HCT116 (cell line): ENCODE measurements around the gene PGM2L1. TPM values are rescaled to one million over a fixed set of nuclear protein-coding genes. Genes with fewer than 3 reads are reported as not detected.
A peak's percentile ranks its signal among the peaks of the same experiment; 100 is the strongest.

ENCODE experiments used
- ATAC-seq: fragments of 200-7000 bp; cut with Tn5 transposase; 2 replicates; pipeline ENCODE4 v1.9.1; 2020; ENCODE audit warnings: mild to moderate bottlenecking, moderate library complexity
- BruUV-seq: library from RNA; stranded (reverse); fragments of 400-500 nt; replicated peaks from 2 replicates; lab custom pipeline; 2021; lab: Mats Ljungman, UMichigan
- CTCF ChIA-PET: fragments of 300-600 bp; sonication (Branson Sonifier 250); formaldehyde crosslinking; loops from one replicate; lab custom pipeline; 2021; ENCODE audit warnings: antibody characterized with exemption; lab: Charles Lee
- POLR2A ChIA-PET: fragments of 300-600, 350-600 bp; sonication (Branson Sonifier 250); formaldehyde crosslinking; loops from one replicate; lab custom pipeline; 2021; ENCODE audit warnings: antibody characterized with exemption; lab: Charles Lee
- RAD21 ChIA-PET, 2 experiments: fragments of 300-600 bp; sonication (Branson Sonifier 250); formaldehyde crosslinking; loops; one replicate each; lab custom pipeline; 2023; ENCODE audit warnings: low total read pairs in 2 of 2; ENCODE audit not compliant: uncharacterized antibody in 2 of 2, unreplicated experiment in 2 of 2, low non-redundant PET in 1 of 2; lab: Charles Lee
- DNase-seq: peaks from one replicate; pipeline ENCODE4 v3.0.0-alpha.2; 2010; ENCODE audit warnings: low read depth, low spot score
- H2AFZ ChIP-seq: fragments of 200-600 bp; shearing (Covaris generic), sonication (generic); 2 replicates; pipeline ENCODE4 v1.6.1; 2017; ENCODE audit warnings: low read depth, mixed run types, mixed read lengths, antibody characterized with exemption, low read length; ENCODE audit not compliant: poor library complexity, severe bottlenecking
- H3K27ac ChIP-seq: 2 replicates; pipeline ENCODE4 v1.5.1; 2012; ENCODE audit warnings: low read depth, low read length
- H3K27me3 ChIP-seq: fragments of 200-600 bp; sonication (generic); 2 replicates; pipeline ENCODE4 v1.6.1; 2016; ENCODE audit warnings: mixed run types, low read length, mixed read lengths; ENCODE audit not compliant: insufficient read depth
- H3K36me3 ChIP-seq, 2 experiments: fragments of 200-500 bp in 1 of 2; fragments of 200-600 bp in 1 of 2; sonication (Bioruptor generic) in 1 of 2; sonication (generic) in 1 of 2; 2 replicates each; pipeline versions ENCODE4 v1.5.1 to v1.6.1; 2014 to 2016; ENCODE audit warnings: low read length in 2 of 2, inconsistent platforms in 1 of 2, mixed read lengths in 1 of 2, mixed run types in 1 of 2; ENCODE audit not compliant: insufficient read depth in 2 of 2, control insufficient read depth in 1 of 2
- H3K4me1 ChIP-seq, 2 experiments: fragments of 200-600 bp in 1 of 2; sonication (generic) in 1 of 2; 2 replicates each; pipeline versions ENCODE4 v1.5.1 to v1.6.1; 2012 to 2017; ENCODE audit warnings: low read length in 2 of 2, inconsistent platforms in 1 of 2, mild to moderate bottlenecking in 1 of 2, mixed read lengths in 1 of 2, mixed run types in 1 of 2, moderate library complexity in 1 of 2; ENCODE audit not compliant: insufficient read depth in 2 of 2, control insufficient read depth in 1 of 2
- H3K4me2 ChIP-seq: fragments of 200-600 bp; sonication (generic); 2 replicates; pipeline ENCODE4 v1.6.1; 2017; ENCODE audit warnings: mixed run types, low read length, mixed read lengths
- H3K4me3 ChIP-seq, 2 experiments: fragments of 200-600 bp in 1 of 2; sonication (generic) in 1 of 2; replicated peaks in 1 of 2; 2 replicates each; pipeline ENCODE4 v1.5.1; 2011 to 2016; ENCODE audit warnings: low read length in 2 of 2, control low read depth in 1 of 2, low read depth in 1 of 2, mild to moderate bottlenecking in 1 of 2, mixed read lengths in 1 of 2, mixed run types in 1 of 2
- H3K79me2 ChIP-seq: fragments of 200-600 bp; sonication (generic); 2 replicates; pipeline ENCODE4 v1.6.1; 2017; ENCODE audit warnings: mild to moderate bottlenecking, mixed run types, low read length, moderate library complexity, mixed read lengths; ENCODE audit not compliant: insufficient read depth
- H3K9ac ChIP-seq: fragments of 200-600 bp; sonication (generic); 2 replicates; pipeline ENCODE4 v1.6.1; 2016; ENCODE audit warnings: low read length, mixed read lengths
- H3K9me2 ChIP-seq: fragments of 200-600 bp; sonication (generic), shearing (Covaris generic); 2 replicates; pipeline ENCODE4 v1.6.1; 2017; ENCODE audit warnings: mixed run types, mild to moderate bottlenecking, moderate library complexity; ENCODE audit not compliant: insufficient read depth
- H3K9me3 ChIP-seq, 2 experiments: fragments of 200-500 bp in 1 of 2; fragments of 200-600 bp in 1 of 2; sonication (Bioruptor generic) in 1 of 2; sonication (generic) in 1 of 2; 2 replicates each; pipeline ENCODE4 v1.6.1; 2014 to 2017; ENCODE audit warnings: low read length in 2 of 2, mixed read lengths in 2 of 2, inconsistent platforms in 1 of 2, low read depth in 1 of 2, mild to moderate bottlenecking in 1 of 2, mixed run types in 1 of 2, moderate library complexity in 1 of 2; ENCODE audit not compliant: control insufficient read depth in 1 of 2, insufficient read depth in 1 of 2
- H4K20me1 ChIP-seq: fragments of 200-600 bp; sonication (generic), shearing (Covaris generic); 2 replicates; pipeline ENCODE4 v1.6.1; 2017; ENCODE audit warnings: mixed run types, mild to moderate bottlenecking, moderate library complexity; ENCODE audit not compliant: insufficient read depth
- CBX3 ChIP-seq: IDR thresholded peaks from 2 replicates; pipeline ENCODE4 v1.6.1; 2012; ENCODE audit warnings: low read depth
- FOSL1 ChIP-seq: IDR thresholded peaks from 2 replicates; pipeline ENCODE4 v1.6.1; 2012; ENCODE audit warnings: low read depth
- POLR2AphosphoS5 ChIP-seq: IDR thresholded peaks from 2 replicates; pipeline ENCODE4 v1.6.1; 2011; ENCODE audit warnings: mild to moderate bottlenecking, low read depth, low read length, moderate library complexity
- RAD21 ChIP-seq: IDR thresholded peaks from 2 replicates; pipeline ENCODE4 v1.6.1; 2012; ENCODE audit warnings: low read depth, mild to moderate bottlenecking
- TCF7L2 ChIP-seq: IDR thresholded peaks from 2 replicates; pipeline ENCODE4 v1.7.0; 2011; ENCODE audit warnings: borderline replicate concordance, inconsistent platforms; ENCODE audit not compliant: insufficient read depth, insufficient read length; ENCODE audit errors: extremely low read depth
- YY1 ChIP-seq: IDR thresholded peaks from 2 replicates; pipeline ENCODE4 v1.6.1; 2011; ENCODE audit warnings: low read length, low read depth, moderate library complexity, mild to moderate bottlenecking; ENCODE audit not compliant: insufficient replicate concordance; ENCODE audit errors: extremely low read depth
- ZFX ChIP-seq: fragments of 450-650 bp; IDR thresholded peaks from 2 replicates; pipeline ENCODE4 v1.6.1; 2017
- intact Hi-C: fragments of 100-400 bp; cut with micrococcal nuclease; formaldehyde crosslinking; loops from 2 replicates; pipeline ENCODE4 v1.10.0; 2022
- total RNA-seq: library from RNA; stranded (reverse); gene quantifications from one replicate; pipeline ENCODE4 v1.2.1, GENCODE V29; 2021; ENCODE audit not compliant: unreplicated experiment
- TF ChIP-seq, protein P1 (sequence below), 3 experiments: fragments of 200-600 bp in 1 of 3; sonication (generic) in 1 of 3; IDR thresholded peaks in 2 of 3; conservative IDR thresholded peaks in 1 of 3; 2 replicates each; pipeline ENCODE4 v1.5.1; 2012 to 2017; ENCODE audit warnings: low read depth in 2 of 3, low read length in 2 of 3, antibody characterized with exemption in 1 of 3, borderline replicate concordance in 1 of 3, control low read depth in 1 of 3, mild to moderate bottlenecking in 1 of 3, mixed read lengths in 1 of 3, mixed run types in 1 of 3, moderate library complexity in 1 of 3; ENCODE audit not compliant: insufficient read depth in 1 of 3
- TF ChIP-seq, protein P2 (sequence below): IDR thresholded peaks from 2 replicates; pipeline ENCODE4 v1.6.1; 2011; ENCODE audit warnings: mild to moderate bottlenecking, low read length, moderate library complexity; ENCODE audit not compliant: insufficient replicate concordance; ENCODE audit errors: extremely low read depth

Gene PGM2L1
- total RNA-seq, 1 experiment from 2014 or later, result 4.9 TPM

DNA sequence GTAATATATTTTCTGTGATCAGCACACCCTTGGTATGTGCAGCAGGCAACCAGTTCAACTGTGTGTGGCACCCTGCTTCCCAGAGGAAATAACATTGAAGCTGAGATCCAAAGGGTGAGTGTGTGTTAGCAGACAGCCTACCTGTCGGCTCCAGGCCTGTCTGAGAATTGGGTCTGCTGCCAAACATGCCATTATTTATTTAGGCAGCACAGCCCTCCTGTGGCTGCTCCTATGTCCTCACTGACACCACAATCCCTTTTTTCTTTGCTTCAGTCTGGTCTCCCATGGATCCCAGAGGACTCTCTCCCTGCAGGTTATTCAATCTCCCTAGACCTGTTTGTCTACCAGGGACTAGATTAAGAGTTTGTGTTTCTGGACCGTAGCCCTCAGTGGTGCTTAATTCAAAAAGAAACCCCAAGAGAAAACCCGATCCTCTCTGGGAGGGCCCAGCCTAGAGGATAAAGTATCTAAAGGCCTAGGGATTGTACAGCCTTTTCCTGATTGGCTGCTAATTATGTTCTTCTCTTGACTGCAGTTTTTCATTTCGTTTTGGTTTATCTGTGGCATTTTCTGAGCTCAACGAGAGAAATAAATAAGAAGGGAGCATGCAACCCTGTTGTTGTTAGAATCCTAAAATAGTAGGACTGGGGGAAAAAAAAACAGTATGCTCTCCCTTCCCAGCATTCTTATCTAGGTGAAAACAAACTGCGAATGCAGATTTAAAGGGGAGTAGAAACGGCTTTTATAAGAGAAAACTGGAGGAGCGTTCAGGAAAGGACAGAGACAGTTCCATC lies 45.0 kb upstream of the PGM2L1 start:
- Histone ChIP-seq H3K9me3 (no peaks in the 10 kb centered on the region), H3K36me3 (no peaks in the 10 kb centered on the region), H2AFZ (no peak overlapping the region), H4K20me1 (no peaks in the 10 kb centered on the region), H3K4me2 (no peak overlapping the region), H3K4me3 (no peak overlapping the region), H3K4me1 (0 out of 4 replicates have a peak, but pooled peaks cover 0 to 8% of the 10 kb centered on the region in 2 experiments), H3K79me2 (no peaks in the 10 kb centered on the region), H3K9me2 (no peaks in the 10 kb centered on the region), H3K27me3 (no peaks in the 10 kb centered on the region), H3K27ac (no peak overlapping the region), H3K9ac (no peak overlapping the region)
- TF ChIP-seq RAD21 (peak; percentile 77), CBX3 (no peak)
- TF ChIP-seq, protein P1, sequence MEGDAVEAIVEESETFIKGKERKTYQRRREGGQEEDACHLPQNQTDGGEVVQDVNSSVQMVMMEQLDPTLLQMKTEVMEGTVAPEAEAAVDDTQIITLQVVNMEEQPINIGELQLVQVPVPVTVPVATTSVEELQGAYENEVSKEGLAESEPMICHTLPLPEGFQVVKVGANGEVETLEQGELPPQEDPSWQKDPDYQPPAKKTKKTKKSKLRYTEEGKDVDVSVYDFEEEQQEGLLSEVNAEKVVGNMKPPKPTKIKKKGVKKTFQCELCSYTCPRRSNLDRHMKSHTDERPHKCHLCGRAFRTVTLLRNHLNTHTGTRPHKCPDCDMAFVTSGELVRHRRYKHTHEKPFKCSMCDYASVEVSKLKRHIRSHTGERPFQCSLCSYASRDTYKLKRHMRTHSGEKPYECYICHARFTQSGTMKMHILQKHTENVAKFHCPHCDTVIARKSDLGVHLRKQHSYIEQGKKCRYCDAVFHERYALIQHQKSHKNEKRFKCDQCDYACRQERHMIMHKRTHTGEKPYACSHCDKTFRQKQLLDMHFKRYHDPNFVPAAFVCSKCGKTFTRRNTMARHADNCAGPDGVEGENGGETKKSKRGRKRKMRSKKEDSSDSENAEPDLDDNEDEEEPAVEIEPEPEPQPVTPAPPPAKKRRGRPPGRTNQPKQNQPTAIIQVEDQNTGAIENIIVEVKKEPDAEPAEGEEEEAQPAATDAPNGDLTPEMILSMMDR (IDR thresholded peaks at IDR 0.05 in 2 of 3, conservative IDR thresholded peaks at IDR 0.05 in 1 of 3; ENCODE audit: borderline replicate concordance in 1 of 3, insufficient read depth in 1 of 3, low read depth in 2 of 3, low read length in 2 of 3), result peak; percentile 14 to 53 (median 32); a peak in 4 of 6 replicates
- DNase-seq, result peak; percentile 19
- BruUV-seq, result no TSS peak
- ChIA-PET CTCF (interaction anchor here (0.7 to 1.9 kb wide), 5 partner anchors 10 to 188 kb away, joined by 3 to 11 read pairs (median 5); no protein-coding TSS in a partner anchor), POLR2A (no interaction called here), RAD21 (no interaction called here)
- ATAC-seq, result peak; percentile 68
- intact Hi-C loops, result no loop called here

DNA sequence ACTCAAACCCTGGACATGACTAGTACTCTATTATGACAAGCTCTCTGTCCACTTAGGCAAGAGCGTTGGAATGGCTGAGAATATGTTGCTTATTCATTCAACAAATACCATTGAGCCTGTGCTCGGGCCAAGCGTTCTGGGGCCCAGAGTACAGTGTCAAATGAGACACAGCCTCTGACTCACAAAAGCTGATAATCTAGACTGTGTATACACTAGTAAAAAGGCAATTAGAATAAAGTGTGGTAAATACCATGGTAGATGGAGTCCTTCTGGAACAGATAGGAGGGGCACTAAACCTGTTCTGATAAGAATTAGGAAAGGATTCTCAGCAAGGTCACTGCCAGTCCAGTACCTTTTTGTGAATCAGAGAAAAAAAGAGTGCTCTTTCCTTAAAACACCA lies 44.4 kb upstream of the PGM2L1 start:
- Histone ChIP-seq H3K27ac (no peak overlapping the region), H3K79me2 (no peaks in the 10 kb centered on the region), H3K36me3 (no peaks in the 10 kb centered on the region), H3K4me2 (no peak overlapping the region), H2AFZ (no peak overlapping the region), H3K9me2 (no peaks in the 10 kb centered on the region), H3K9me3 (no peaks in the 10 kb centered on the region), H3K9ac (no peak overlapping the region), H3K27me3 (no peaks in the 10 kb centered on the region), H4K20me1 (no peaks in the 10 kb centered on the region), H3K4me3 (no peak overlapping the region), H3K4me1 (0 out of 4 replicates have a peak, but pooled peaks cover 0 to 8% of the 10 kb centered on the region in 2 experiments)
- RAD21 ChIA-PET, result no interaction called here
- no TSS peak for BruUV-seq
- intact Hi-C loops, result no loop called here
- CTCF ChIA-PET, result interaction anchor here (0.7 to 1.9 kb wide), 2 partner anchors 11 to 187 kb away, joined by 4 to 5 read pairs; no protein-coding TSS in a partner anchor
- DNase-seq, result no peak
- POLR2A ChIA-PET, result no interaction called here
- no peak for ATAC-seq
- TF ChIP-seq FOSL1 (no peak), TCF7L2 (no peak), POLR2AphosphoS5 (no peak), CBX3 (no peak), ZFX (no peak), RAD21 (no peak), YY1 (no peak)
- TF ChIP-seq, protein P2, sequence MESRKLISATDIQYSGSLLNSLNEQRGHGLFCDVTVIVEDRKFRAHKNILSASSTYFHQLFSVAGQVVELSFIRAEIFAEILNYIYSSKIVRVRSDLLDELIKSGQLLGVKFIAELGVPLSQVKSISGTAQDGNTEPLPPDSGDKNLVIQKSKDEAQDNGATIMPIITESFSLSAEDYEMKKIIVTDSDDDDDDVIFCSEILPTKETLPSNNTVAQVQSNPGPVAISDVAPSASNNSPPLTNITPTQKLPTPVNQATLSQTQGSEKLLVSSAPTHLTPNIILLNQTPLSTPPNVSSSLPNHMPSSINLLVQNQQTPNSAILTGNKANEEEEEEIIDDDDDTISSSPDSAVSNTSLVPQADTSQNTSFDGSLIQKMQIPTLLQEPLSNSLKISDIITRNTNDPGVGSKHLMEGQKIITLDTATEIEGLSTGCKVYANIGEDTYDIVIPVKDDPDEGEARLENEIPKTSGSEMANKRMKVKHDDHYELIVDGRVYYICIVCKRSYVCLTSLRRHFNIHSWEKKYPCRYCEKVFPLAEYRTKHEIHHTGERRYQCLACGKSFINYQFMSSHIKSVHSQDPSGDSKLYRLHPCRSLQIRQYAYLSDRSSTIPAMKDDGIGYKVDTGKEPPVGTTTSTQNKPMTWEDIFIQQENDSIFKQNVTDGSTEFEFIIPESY, result no peak
- TF ChIP-seq, protein P1 (IDR thresholded peaks at IDR 0.05 in 2 of 3, conservative IDR thresholded peaks at IDR 0.05 in 1 of 3; ENCODE audit: borderline replicate concordance in 1 of 3, insufficient read depth in 1 of 3, low read depth in 2 of 3, low read length in 2 of 3), result no peak
